GM23338 (cell line): ENCODE measurements around the gene TBC1D12. TPM values are rescaled to one million over a fixed set of nuclear protein-coding genes. Genes with fewer than 3 reads are reported as not detected.

Experiments used
- ATAC-seq: fragments of 200-7000 bp; cut with Tn5 transposase; 3 replicates; pipeline ENCODE4 v1.9.1; 2020
- DNase-seq: peaks from one replicate; pipeline ENCODE4 v3.0.0-alpha.2; 2015; ENCODE audit warnings: low spot score
- H2AFZ ChIP-seq: fragments of 200-600 bp; sonication (generic); 2 replicates; pipeline ENCODE4 v1.8.0; 2016; ENCODE audit warnings: antibody characterized with exemption, mild to moderate bottlenecking, moderate library complexity
- H3F3A ChIP-seq: fragments of 200-600 bp; sonication (generic); replicated peaks from 2 replicates; pipeline ENCODE4 v1.8.0; 2017; ENCODE audit warnings: antibody characterized with exemption, mixed run types, low read depth
- H3K27ac ChIP-seq: fragments of 200-600 bp; sonication (generic); 2 replicates; pipeline ENCODE4 v1.6.1; 2016; ENCODE audit warnings: low read depth
- H3K27me3 ChIP-seq: fragments of 200-600 bp; sonication (generic); 2 replicates; pipeline ENCODE4 v1.8.0; 2016; ENCODE audit warnings: mild to moderate bottlenecking, mixed run types, moderate library complexity; ENCODE audit not compliant: insufficient read depth
- H3K36me3 ChIP-seq: fragments of 200-600 bp; sonication (generic); 2 replicates; pipeline ENCODE4 v1.8.0; 2016; ENCODE audit warnings: mild to moderate bottlenecking; ENCODE audit not compliant: insufficient read depth
- H3K4me1 ChIP-seq: fragments of 200-600 bp; sonication (generic); 2 replicates; pipeline ENCODE4 v1.8.0; 2016; ENCODE audit warnings: mild to moderate bottlenecking, moderate library complexity; ENCODE audit not compliant: insufficient read depth
- H3K4me2 ChIP-seq: fragments of 200-600 bp; sonication (generic); 2 replicates; pipeline ENCODE4 v1.7.1; 2017; ENCODE audit warnings: mixed run types
- H3K4me3 ChIP-seq: fragments of 200-600 bp; sonication (generic); 2 replicates; pipeline ENCODE4 v1.6.1; 2016; ENCODE audit warnings: mixed run types
- H3K79me2 ChIP-seq: fragments of 200-600 bp; sonication (generic); replicated peaks from 2 replicates; pipeline ENCODE4 v1.8.0; 2017; ENCODE audit warnings: mild to moderate bottlenecking; ENCODE audit not compliant: insufficient read depth
- H3K9me2 ChIP-seq: fragments of 200-600 bp; sonication (generic); 2 replicates; pipeline ENCODE4 v1.8.0; 2017; ENCODE audit not compliant: insufficient read depth
- H4K20me1 ChIP-seq: fragments of 200-600 bp; sonication (generic); replicated peaks from 2 replicates; pipeline ENCODE4 v1.8.0; 2017; ENCODE audit warnings: mild to moderate bottlenecking; ENCODE audit not compliant: insufficient read depth
- H3K27ac Mint-ChIP-seq: 2 replicates; pipeline ENCODE4 v1.8.0; 2020; ENCODE audit warnings: inconsistent platforms, mild to moderate bottlenecking, moderate library complexity, mixed read lengths
- H3K27me3 Mint-ChIP-seq: 3 replicates; pipeline ENCODE4 v1.8.0; 2022; ENCODE audit warnings: low read depth, mild to moderate bottlenecking, moderate library complexity, mixed read lengths, inconsistent platforms; ENCODE audit not compliant: insufficient read depth, poor library complexity
- H3K36me3 Mint-ChIP-seq: 3 replicates; pipeline ENCODE4 v1.8.0; 2021; ENCODE audit warnings: low read depth, mild to moderate bottlenecking, inconsistent platforms, moderate library complexity, mixed read lengths
- H3K4me1 Mint-ChIP-seq: 3 replicates; pipeline ENCODE4 v1.8.0; 2020; ENCODE audit warnings: mild to moderate bottlenecking, inconsistent platforms, mixed read lengths
- H3K4me3 Mint-ChIP-seq: 3 replicates; pipeline ENCODE4 v1.8.0; 2021; ENCODE audit warnings: moderate library complexity, mild to moderate bottlenecking, inconsistent platforms, mixed read lengths
- H3K9me3 Mint-ChIP-seq: 3 replicates; pipeline ENCODE4 v1.8.0; 2020; ENCODE audit warnings: moderate library complexity, mild to moderate bottlenecking, inconsistent platforms, mixed read lengths
- CREB1 ChIP-seq: fragments of 250-450 bp; sonication (Bioruptor Pico); IDR thresholded peaks from 2 replicates; pipeline ENCODE4 v1.5.0; 2020; ENCODE audit warnings: low read depth, mild to moderate bottlenecking, moderate library complexity
- CTCF ChIP-seq, 2 experiments: fragments of 200-600 bp in 1 of 2; sonication (generic) in 1 of 2; conservative IDR thresholded peaks; 2 replicates each; pipeline versions ENCODE4 v1.5.1 to v1.6.1; 2016 to 2017; ENCODE audit warnings: antibody characterized with exemption in 2 of 2, low read depth in 2 of 2, mild to moderate bottlenecking in 2 of 2, moderate library complexity in 1 of 2
- EZH2 ChIP-seq: fragments of 200-600 bp; sonication (generic); IDR thresholded peaks from one replicate; pipeline ENCODE4 v1.8.0; 2017; ENCODE audit warnings: antibody characterized with exemption, mild to moderate bottlenecking, low read depth; ENCODE audit not compliant: unreplicated experiment
- EZH2phosphoT487 ChIP-seq: fragments of 200-600 bp; sonication (generic); IDR thresholded peaks from one replicate; pipeline ENCODE4 v1.8.1; 2018; ENCODE audit warnings: antibody characterized with exemption; ENCODE audit not compliant: unreplicated experiment
- JUNB ChIP-seq: IDR thresholded peaks from one replicate; pipeline ENCODE4 v1.6.1; 2016; ENCODE audit warnings: antibody characterized with exemption; ENCODE audit not compliant: unreplicated experiment
- NANOG ChIP-seq: IDR thresholded peaks from 2 replicates; pipeline ENCODE4 v1.6.1; 2016; ENCODE audit warnings: antibody characterized with exemption, borderline replicate concordance
- POLR2AphosphoS5 ChIP-seq: IDR thresholded peaks from 2 replicates; pipeline ENCODE4 v1.6.1; 2016; ENCODE audit warnings: antibody characterized with exemption, low read depth
- REST ChIP-seq: IDR thresholded peaks from one replicate; pipeline ENCODE4 v1.6.1; 2018; ENCODE audit warnings: antibody characterized with exemption; ENCODE audit not compliant: unreplicated experiment
- STAT1 ChIP-seq: IDR thresholded peaks from one replicate; pipeline ENCODE4 v1.6.1; 2016; ENCODE audit warnings: antibody characterized with exemption; ENCODE audit not compliant: unreplicated experiment
- ZNF114 ChIP-seq: fragments of 250-450 bp; sonication (Bioruptor Pico); IDR thresholded peaks from 2 replicates; pipeline ENCODE4 v1.5.0; 2020; ENCODE audit warnings: mild to moderate bottlenecking, moderate library complexity
- ZNF331 ChIP-seq: fragments of 250-450 bp; sonication (Bioruptor Pico); IDR thresholded peaks from 2 replicates; pipeline ENCODE4 v1.5.0; 2020; ENCODE audit warnings: low read depth, mild to moderate bottlenecking, moderate library complexity
- polyA plus RNA-seq: library from polyadenylated mRNA; unstranded; fragments of >200 nt; fragmentation: Nextera tagmentation; extraction: Ambion mirVana; gene quantifications from 2 replicates; pipeline ENCODE4 v1.2.1, GENCODE V29; 2016
- total RNA-seq: library from RNA; depleted of rRNA; stranded (reverse); fragments of >200 nt; shearing (Covaris generic); gene quantifications from 2 replicates; pipeline ENCODE4 v1.2.3, GENCODE V29; 2014
- TF ChIP-seq, protein P1 (sequence below): IDR thresholded peaks from 2 replicates; pipeline ENCODE4 v1.6.1; 2016; ENCODE audit warnings: antibody characterized with exemption
- TF ChIP-seq, protein P2 (sequence below): fragments of 250-450 bp; sonication (Bioruptor Pico); IDR thresholded peaks from 2 replicates; pipeline ENCODE4 v1.5.0; 2020; ENCODE audit warnings: mild to moderate bottlenecking, moderate library complexity

TBC1D12 gene
- total and polyA plus RNA-seq, 2 experiments from 2014 or later = 2.3 to 3.6 TPM

GRCh38 chr10:94465684-94466083, 63.3 kb downstream of the TBC1D12 start:
- no peaks in the 10 kb centered on the region for H3K36me3 ChIP-seq

More at GRCh38 chr10:94465684-94466083, 63.3 kb downstream of the TBC1D12 start:
- Histone ChIP-seq H3K9me2 (no peaks in the 10 kb centered on the region), H3F3A (no peaks in the 10 kb centered on the region), H3K4me1 (no peaks in the 10 kb centered on the region), H3K4me2 (no peak overlapping the region), H2AFZ (no peak overlapping the region), H3K27ac (no peak overlapping the region), H3K79me2 (no peaks in the 10 kb centered on the region), H3K27me3 (no peaks in the 10 kb centered on the region), H3K4me3 (no peak overlapping the region), H4K20me1 (no peaks in the 10 kb centered on the region)
- Mint-ChIP-seq H3K9me3 (peaks cover 3% of the 10 kb centered on the region; the same call in 2 of the 3 replicates), H3K4me1 (no peaks in the 10 kb centered on the region), H3K27me3 (peaks cover 2% of the 10 kb centered on the region), H3K4me3 (no peak overlapping the region), H3K36me3 (peaks cover under 1% of the 10 kb centered on the region; the same call in 1 of the 3 replicates), H3K27ac (no peak overlapping the region)
- no peak for DNase-seq
- ATAC-seq = no peak
- TF ChIP-seq STAT1 = no peak
- TF ChIP-seq EZH2 = no peak
- TF ChIP-seq REST = no peak
- TF ChIP-seq EZH2phosphoT487 = no peak
- TF ChIP-seq JUNB = no peak
- no peak for TF ChIP-seq NANOG
- no peak for TF ChIP-seq ZNF114
- no peak for TF ChIP-seq CREB1 (CRISPR knock-in tag)
- TF ChIP-seq, protein P1, sequence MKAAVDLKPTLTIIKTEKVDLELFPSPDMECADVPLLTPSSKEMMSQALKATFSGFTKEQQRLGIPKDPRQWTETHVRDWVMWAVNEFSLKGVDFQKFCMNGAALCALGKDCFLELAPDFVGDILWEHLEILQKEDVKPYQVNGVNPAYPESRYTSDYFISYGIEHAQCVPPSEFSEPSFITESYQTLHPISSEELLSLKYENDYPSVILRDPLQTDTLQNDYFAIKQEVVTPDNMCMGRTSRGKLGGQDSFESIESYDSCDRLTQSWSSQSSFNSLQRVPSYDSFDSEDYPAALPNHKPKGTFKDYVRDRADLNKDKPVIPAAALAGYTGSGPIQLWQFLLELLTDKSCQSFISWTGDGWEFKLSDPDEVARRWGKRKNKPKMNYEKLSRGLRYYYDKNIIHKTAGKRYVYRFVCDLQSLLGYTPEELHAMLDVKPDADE = no peak
- no peak for TF ChIP-seq POLR2AphosphoS5
- TF ChIP-seq CTCF (conservative IDR thresholded peaks at IDR 0.05; ENCODE audit: low read depth in 2 of 2) = no peak
- TF ChIP-seq, protein P2, sequence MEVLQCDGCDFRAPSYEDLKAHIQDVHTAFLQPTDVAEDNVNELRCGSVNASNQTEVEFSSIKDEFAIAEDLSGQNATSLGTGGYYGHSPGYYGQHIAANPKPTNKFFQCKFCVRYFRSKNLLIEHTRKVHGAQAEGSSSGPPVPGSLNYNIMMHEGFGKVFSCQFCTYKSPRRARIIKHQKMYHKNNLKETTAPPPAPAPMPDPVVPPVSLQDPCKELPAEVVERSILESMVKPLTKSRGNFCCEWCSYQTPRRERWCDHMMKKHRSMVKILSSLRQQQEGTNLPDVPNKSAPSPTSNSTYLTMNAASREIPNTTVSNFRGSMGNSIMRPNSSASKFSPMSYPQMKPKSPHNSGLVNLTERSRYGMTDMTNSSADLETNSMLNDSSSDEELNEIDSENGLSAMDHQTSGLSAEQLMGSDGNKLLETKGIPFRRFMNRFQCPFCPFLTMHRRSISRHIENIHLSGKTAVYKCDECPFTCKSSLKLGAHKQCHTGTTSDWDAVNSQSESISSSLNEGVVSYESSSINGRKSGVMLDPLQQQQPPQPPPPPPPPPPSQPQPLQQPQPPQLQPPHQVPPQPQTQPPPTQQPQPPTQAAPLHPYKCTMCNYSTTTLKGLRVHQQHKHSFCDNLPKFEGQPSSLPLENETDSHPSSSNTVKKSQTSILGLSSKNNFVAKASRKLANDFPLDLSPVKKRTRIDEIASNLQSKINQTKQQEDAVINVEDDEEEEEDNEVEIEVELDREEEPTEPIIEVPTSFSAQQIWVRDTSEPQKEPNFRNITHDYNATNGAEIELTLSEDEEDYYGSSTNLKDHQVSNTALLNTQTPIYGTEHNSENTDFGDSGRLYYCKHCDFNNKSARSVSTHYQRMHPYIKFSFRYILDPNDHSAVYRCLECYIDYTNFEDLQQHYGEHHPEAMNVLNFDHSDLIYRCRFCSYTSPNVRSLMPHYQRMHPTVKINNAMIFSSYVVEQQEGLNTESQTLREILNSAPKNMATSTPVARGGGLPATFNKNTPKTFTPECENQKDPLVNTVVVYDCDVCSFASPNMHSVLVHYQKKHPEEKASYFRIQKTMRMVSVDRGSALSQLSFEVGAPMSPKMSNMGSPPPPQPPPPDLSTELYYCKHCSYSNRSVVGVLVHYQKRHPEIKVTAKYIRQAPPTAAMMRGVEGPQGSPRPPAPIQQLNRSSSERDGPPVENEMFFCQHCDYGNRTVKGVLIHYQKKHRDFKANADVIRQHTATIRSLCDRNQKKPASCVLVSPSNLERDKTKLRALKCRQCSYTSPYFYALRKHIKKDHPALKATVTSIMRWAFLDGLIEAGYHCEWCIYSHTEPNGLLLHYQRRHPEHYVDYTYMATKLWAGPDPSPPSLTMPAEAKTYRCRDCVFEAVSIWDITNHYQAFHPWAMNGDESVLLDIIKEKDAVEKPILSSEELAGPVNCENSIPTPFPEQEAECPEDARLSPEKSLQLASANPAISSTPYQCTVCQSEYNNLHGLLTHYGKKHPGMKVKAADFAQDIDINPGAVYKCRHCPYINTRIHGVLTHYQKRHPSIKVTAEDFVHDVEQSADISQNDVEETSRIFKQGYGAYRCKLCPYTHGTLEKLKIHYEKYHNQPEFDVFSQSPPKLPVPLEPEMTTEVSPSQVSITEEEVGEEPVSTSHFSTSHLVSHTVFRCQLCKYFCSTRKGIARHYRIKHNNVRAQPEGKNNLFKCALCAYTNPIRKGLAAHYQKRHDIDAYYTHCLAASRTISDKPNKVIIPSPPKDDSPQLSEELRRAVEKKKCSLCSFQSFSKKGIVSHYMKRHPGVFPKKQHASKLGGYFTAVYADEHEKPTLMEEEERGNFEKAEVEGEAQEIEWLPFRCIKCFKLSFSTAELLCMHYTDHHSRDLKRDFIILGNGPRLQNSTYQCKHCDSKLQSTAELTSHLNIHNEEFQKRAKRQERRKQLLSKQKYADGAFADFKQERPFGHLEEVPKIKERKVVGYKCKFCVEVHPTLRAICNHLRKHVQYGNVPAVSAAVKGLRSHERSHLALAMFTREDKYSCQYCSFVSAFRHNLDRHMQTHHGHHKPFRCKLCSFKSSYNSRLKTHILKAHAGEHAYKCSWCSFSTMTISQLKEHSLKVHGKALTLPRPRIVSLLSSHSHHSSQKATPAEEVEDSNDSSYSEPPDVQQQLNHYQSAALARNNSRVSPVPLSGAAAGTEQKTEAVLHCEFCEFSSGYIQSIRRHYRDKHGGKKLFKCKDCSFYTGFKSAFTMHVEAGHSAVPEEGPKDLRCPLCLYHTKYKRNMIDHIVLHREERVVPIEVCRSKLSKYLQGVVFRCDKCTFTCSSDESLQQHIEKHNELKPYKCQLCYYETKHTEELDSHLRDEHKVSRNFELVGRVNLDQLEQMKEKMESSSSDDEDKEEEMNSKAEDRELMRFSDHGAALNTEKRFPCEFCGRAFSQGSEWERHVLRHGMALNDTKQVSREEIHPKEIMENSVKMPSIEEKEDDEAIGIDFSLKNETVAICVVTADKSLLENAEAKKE (CRISPR knock-in tag) = no peak
- no peak for TF ChIP-seq ZNF331
